ENCODE data around the gene LATS2.

LATS2 gene

DNA sequence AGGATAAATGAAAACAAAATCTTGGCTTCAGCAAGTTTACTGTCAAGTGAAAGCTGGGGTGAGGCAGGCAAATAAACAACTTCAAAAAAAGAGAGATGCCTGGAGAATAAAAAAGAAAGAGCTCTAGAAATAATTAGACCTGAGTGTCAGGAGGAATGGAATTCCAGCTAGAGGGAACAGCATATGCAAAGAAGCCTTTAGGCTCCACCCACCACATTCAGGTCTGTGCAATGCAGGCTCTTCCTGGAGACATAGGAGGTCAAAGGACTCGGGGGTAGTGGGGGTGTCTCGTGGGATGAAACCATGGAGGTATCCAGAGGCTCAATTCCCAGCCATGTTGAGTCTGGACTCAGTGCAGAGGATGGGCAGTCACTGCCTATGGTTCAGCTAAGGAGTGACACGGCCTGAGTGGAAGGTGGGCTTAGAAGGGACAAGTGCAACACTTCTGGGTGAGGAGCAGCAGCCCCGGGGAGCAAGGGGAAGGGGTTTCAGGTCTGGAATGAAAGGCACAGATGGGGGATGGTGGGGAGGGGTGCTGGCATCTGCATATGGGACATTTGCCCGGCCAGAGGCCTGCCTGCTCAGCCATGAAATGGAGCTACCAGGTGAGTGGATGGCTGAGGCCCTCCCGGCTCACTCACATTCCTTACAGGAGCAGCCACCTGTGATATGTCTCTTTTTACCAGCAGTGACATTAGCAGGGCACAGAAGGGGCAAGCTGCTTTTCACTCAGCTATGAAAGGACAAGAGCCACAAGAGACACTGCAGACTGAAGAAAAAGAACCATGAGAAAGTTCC lies 12.3 kb downstream of the LATS2 start:
- DNase-seq (ENCODE audit: low read depth in 2 of 2), result no peak

DNA sequence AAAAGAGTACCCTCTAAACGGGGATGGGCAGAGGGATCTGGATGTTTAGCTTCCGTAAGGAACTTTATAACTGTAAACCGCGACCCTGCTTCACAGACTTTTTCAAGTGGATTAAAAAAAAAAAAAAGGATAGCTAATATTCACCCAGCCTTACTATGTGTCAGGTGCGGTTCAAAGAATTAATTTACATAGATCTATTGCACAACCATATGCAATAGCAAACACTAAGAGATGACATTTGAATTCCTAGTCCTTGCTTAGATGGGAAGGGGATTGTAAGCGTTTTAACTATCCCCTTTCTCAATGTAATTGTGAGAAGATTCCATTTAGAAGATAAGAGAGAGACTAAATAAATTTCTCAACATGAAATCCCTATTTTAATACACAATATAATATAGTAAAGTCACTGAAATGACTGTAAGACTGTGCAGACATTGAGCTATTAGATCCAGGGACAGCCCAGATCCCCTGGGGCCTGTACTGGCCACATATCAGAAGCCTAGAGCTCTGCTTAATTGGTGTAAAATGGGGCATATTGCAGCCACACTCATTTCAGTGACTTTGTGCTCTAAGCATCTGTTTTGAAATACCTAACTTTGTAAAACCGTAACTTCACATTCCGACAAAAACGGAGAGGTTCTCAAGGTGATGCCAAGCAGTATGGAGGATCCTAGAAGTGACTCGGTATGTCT lies 13.6 kb downstream of the LATS2 start:
- no peak for DNase-seq (ENCODE audit: low read depth in 2 of 2)

DNA sequence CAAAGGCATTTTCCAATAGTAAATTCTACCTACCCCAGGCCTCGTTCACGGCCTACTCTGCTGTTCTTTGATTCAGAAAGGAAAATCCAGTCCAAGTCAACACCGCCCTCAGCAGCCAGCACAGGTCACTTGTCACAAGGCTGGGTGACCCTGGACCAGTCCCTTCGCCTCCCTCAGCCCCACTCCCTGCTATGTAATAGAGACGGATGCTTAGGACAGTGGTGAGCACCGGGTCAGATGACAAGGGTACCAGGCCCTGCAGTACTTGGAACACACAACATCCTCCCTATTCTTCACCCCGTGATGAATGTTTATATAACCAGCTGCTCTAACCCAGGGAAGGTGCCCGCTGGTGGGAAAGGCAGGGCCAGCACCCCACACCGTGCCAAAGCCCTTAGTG lies 14.3 kb downstream of the LATS2 start:
- no peak for DNase-seq (ENCODE audit: low read depth in 2 of 2)

DNA sequence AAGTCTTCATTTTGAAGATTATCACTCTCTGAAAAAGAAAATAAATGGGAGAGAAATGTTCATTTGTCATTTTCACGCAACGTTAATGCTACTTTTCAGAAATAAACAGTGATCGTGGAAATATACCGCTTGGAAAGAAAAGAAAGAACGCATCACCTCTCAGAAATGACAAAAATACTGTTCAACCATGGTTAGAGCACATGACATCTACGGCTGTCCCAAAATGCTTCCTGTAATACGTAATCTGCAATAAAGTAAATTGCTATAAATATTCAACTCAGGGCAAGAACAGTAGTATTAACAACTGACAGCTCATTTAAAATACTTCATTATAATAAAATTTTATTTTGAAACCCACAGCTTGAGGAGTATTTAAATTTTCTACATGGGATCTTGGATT lies 15.2 kb downstream of the LATS2 start:
- DNase-seq (ENCODE audit: low read depth in 2 of 2), result no peak

DNA sequence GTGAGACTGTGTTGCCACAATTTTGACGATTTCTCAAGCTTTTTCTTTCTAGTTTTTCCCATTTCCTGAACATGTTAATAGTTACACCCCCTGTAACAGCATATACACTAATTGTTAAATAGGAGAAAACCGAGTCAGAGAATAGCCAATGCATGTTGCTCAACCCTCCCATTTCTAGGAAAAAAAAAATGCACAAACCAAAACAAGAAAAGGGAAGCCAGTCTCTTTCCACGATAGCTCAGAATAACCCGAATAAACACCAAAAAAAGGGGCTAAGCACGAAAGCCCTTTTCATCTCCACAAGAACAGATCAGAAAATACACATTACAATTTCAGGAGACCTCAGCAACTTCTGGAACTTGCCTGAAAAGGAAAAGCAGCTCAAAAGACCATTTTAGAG lies 16.3 kb downstream of the LATS2 start:
- no peak for DNase-seq (ENCODE audit: low read depth in 2 of 2)

DNA sequence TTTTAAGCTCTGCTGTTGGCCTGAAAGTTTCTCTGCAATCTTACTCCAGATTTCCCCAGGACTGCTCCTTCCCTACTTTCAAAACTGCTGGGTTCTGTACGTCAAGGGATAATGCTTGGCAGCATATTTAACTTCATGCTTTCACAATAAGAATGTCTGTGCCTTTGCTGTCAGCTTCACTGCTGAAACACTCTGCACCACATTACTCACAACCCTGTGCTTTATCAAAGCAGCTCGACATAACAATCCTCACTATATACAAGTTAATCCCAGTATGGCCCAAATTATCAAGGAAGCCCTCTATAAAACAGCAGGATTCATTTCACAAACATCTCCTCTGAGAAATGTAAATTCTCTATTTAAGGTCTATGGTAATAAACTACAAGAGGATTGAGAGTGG lies 17.5 kb downstream of the LATS2 start:
- DNase-seq (ENCODE audit: low read depth in 2 of 2), result no peak

DNA sequence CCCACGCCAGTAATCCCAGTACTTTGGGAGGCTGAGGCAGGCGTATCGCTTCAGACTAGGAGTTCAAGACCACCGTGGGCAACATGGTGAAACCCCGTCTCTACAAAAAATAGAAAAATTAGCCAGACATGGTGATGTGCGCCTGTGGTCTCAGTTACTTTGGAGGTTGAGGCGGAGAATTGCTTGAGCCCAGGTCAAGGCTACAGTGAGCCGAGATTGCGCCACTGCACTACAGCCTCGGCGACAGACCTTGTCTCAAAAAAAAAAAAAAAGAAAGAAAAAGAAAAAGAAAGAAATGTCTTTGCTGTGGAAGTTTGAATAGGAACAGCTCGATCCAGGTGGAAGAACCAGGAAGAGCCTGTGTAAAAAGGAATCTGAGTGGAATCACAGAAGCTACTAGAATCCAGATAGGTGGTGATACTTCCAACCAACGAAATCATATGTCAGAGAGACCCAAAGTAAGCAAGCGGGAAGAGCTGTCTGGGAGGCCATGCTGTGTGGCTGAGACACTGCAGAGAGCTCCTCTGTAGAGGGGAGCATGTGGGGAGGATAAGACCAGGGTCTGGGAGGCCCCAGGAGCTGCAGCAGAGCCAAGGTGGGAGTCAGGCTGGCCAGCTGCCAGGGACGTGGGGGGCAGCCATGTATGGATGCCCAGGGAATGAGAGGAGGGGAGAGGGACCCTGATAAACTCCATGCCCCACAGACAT lies 21.1 kb downstream of the LATS2 start:
- no peak for DNase-seq (ENCODE audit: low read depth in 2 of 2)

DNA sequence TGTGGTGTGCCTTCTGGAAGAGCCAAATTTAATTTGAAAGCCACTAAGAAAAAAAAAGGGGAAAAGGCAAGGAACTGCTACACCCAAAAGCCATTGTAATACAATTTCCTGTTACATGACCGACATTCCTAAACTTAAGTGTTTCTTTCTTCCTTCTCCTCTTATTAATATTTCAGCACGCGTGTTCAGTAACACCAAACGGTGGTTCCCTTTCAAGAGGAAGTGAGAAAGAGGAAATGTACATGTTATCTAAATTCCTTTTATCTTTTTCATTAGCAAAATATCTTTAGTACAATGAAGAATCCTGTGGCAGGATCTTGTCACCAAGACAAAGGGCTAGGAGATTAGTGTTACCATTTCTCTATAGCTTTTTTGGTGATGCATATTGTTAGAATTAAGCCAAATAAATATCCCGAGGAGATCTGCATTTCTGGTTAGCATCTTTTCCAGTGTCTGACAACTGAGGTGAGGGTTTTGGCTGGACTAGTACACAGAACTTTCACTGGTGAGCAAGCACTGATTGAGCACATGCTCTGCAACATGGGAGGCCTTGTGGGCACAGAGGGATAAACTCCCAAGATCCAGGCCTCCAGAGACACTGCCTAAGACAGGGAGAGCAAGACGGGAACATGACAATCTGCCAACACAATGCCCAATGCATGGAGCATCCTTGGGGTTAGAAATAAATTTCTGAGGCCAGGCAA lies 22.1 kb downstream of the LATS2 start:
- no peak for DNase-seq (ENCODE audit: low read depth in 2 of 2)

DNA sequence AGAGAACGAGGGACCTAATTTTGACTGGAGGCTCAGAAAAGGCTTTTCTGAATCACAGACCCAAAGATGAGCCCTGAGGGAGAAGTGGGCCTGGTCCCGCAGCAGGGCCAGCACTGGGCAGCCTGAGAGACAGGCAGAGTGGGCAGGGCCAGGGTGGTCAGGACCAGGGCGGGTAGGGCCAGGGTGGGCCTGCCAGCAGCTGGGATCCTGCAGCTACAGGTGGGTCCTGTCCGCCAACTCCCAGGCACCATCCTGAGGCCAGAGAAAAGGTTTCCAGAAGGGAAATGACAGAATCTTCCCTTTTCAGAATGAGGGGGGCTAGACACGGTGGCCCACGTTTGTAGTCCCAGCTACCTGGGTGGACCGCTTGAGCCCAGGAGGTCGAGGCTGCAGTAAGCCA lies 23.7 kb downstream of the LATS2 start:
- no peak for DNase-seq (ENCODE audit: low read depth in 2 of 2)

DNA sequence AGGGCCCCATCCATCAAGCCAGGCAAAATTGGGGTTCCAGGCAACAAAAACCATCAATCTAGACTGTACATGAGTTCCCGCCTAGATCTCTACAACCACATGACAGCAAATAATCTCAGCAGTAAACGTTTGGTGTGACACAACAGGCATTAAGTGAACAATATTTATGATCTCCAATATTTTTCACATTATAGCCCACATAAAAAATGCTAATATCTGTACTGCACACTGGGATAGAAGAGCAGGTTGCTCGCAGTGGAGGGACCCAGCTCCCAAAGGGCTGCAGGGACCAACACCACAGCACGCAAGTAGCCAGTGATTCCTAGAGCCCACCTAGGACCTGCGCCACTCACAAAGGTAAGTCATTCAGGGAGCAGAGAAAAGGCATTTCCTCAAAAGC lies 25.9 kb downstream of the LATS2 start:
- DNase-seq (ENCODE audit: low read depth in 2 of 2), result no peak

DNA sequence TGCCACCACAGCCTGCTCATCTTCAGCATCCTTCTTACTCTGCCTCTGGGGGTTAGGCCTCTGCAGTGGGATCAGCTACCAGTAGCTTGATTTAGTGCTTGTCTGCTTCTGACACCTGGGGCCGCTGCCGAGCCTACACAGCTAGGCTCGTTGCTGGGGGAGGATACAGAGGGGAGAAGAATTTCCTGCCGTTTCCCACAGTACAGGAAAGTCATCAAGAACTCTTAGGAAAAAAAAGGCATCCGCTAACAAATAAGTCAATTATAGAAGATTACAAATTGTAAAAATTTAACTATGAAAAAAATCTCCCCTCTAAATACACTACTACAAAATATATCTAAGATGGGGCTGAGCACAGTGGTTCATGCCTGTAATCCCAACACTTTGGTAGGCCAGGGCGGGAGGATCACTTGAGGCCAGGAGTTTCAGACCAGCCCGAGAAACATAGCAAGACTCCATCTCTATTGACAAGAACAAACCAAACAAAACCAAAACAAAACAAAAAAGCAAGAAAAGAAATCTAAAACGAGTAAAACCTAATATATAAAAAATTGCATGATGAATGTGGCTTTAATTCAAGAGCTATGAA lies 26.7 kb downstream of the LATS2 start:
- DNase-seq (ENCODE audit: low read depth in 2 of 2), result no peak

DNA sequence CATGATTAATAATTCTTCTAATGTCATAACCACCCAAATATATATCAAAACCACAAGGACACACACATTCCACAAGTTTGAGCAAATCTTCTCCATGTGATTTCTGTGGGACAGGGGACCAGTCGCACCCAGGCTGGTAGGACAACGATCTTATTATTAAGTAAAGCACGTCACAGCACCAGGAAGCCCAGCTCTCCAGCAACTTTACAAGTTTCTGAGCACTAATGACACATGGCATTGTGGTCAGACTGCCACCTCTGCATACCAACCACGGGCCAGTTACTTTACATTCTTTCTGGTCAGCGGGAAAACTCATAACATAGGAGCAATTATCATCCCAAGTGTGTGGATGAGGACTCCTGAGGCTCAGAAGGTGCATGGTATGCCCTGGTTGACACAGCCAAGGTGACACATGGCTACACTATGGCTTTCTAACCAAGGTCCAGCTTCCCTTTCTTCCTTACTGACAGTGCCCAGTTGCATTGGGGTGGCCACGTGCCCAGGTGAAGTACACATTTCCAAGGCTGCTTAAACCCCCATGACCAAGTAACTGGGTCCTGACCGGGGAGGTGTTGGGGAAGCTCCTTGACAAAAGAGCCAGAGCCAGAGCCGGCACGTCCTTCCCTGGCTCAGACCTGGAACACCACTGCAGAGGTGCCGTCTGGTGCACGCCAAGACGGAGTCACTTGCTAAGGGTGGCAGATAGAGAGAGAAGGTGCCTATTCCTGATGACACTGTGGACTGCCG lies 27.4 kb downstream of the LATS2 start:
- no peak for DNase-seq (ENCODE audit: low read depth in 2 of 2)

DNA sequence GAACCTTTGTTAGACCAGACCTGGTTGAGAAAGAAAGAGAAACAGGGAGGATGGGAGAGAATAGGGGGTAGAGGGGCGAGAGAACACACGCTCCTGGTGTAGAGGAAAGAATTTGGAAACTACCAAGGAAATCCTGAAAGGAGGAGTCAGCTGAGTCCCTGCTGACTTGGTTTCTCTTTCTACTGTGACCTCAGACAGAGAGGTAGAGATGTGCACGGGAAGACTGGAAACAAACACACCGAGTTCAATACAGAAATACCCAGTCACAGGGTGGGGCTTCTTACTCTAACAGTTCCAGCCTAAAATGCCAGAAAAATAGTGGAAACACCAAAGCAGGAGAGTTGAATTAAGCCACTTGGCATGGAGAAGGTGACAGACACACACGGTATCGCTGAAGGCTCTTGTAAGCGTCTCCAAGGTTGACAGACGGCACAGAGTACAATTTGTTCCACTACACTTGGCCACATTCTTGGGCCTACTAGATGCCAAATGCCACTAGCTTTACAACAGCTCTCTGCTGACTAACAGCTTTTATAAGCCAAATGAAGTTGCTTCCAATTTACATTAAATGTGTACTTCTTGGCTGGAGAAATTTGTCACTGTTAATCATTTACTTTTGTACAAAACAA lies 28.1 kb downstream of the LATS2 start:
- DNase-seq (ENCODE audit: low read depth in 2 of 2), result no peak

DNA sequence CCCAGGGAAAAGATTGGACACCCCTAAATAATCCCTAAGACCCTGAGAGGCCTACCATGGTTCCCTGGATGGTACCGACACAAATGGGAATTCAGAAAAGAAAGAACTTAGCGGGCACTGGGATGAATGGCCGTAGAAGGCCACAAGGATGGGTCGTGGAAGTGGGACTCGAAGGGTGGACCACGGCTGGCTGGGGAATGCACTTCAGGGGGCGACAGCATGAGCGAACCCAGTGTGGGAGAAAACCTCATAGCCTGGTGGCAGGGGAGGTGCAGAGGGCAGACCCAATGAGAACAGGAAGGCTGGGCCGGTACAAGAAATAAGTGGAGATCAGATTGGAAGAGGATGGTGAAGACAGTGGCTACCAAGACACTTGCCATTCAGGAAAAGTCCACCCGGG lies 28.7 kb downstream of the LATS2 start:
- DNase-seq (ENCODE audit: low read depth in 2 of 2), result no peak

DNA sequence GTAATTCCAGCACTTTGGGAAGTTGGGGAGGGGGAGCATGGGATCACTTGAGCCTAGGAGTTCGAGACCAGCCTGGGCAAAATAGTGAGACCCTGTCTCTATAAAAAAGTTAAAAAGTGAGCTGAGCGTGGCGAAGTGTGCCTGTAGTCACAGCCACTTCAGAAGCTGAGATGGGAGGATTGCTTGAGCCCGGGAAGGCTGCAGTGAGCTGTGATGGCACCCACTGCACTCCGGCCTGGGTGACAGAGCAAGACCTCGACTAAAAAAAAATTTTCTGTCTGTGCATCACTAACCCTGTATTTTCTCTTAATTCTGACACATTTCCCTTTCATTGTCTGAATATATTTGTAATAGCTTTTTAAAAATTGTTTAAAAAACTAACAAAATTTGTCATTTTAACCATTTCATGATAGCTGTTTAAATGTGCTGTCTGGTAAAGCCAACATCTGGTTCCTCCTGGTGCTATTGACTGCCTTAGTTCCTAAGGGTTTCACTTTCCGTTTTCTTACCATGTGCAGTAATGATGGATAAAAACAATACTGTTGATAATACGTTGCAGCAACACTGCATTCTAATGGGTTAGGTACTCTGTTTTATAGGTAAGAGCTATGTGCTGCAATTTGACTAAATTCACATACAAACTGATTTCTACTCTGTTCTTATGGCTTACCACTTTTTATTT lies 29.7 kb downstream of the LATS2 start:
- DNase-seq (ENCODE audit: low read depth in 2 of 2), result no peak

DNA sequence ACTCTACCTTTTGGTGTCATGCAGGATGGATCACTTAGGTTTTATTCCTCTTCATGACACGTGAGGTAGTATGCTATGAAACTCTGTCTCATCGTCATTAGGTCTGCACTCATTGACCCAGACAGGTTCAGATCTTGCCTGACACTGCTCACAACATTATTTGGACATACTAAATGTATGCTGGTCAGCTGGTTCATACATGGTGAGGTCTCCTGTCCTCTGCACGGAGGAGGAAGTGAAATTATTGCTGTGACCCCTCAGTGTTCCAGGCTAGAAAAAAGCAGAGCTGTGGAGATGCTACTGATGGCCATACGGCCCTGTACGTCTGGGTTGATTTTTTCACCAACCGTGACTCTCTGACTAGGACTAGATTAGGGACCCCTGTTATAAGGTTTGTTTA lies 35.8 kb downstream of the LATS2 start:
- DNase-seq (ENCODE audit: low read depth in 2 of 2), result no peak

DNA sequence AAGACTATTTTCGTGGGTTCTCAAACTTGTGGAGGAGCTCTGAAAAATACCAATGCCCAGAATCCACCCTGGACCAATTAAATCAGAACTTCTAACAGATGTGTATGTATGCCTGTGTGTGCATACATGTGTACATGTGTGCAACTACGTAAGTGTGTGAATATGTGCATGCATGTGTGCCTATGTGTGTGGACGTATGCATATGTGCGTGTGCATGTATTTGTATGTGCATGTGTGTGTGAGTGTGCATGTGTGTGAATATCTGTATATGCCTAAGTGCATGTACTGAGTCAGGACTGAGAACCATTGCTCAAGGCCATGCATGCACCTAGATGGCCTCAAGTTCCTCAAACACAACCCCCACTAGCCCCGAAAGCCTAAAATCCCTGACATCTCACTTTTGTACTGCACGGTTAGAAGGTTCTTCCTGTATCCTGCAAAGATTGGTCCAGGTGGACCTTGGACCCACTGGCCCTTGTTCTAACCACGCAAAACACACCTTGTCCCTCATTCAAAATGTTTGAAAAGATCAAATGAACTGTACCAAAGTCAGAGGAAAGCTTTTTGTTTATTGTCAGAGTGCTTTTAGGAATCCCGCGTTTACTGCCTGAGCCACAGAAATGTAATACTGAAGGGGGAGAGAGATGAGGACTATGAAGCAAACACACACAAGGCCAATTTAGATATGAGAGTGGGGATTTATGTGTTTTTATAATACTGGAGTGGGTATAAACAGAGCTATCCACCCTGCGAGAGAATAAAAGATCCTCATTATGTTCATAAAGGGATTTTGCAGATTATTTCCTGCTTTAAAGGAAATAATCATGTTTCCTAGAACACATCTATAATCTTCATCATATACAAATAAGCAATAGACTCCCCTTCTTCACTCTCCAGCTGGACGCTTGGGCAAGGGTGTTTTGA lies 39.1 kb downstream of the LATS2 start:
- no peak for DNase-seq (ENCODE audit: low read depth in 2 of 2)

DNA sequence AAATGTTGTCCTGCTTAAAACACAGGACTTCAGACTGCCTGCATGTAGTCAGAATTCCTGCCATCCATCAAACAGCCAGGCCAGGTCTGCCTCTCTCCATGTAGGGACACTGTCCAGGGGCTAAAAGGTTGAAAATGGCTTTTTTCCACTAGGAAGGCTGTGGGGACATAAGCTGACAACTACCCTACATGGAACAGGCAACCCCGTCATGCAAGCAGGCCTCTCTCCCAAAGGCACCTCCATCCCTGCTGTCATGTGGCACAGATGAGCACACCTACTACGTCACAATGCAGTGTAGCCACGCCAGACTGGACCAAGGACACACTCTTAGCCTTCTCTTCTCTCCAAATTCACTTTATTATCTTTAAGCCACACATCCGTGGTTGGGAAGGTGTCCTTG lies 40.8 kb downstream of the LATS2 start:
- no peak for DNase-seq (ENCODE audit: low read depth in 2 of 2)

DNA sequence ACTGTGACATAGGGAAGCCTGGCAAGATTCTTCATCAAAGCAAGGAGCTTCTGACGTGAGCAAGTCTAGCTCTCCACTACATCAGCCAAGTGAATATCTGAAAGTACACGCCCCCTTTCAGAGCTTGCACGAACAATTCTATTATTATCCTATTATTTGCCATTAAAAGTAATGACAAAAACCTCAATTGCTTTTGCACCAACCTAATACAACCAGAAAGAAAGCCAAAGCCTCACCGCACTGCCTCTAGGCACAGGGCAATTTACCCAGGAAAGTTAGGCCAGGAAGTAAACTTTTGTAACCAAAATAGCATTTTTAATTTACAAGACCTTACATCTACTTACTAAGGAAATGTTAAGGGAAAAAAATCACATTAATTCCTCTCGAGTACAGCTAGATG lies 41.2 kb downstream of the LATS2 start:
- no peak for DNase-seq (ENCODE audit: low read depth in 2 of 2)
